BLaER1 (cell line): ENCODE data around the gene ARL14EPL.

Experiments
- H3K27ac ChIP-seq: shearing (Covaris generic); formaldehyde crosslinking; 2 replicates; pipeline ENCODE4 v1.8.1; 2022
- H3K27me3 ChIP-seq: shearing (Covaris generic); formaldehyde crosslinking; 2 replicates; pipeline ENCODE4 v1.8.1; 2022
- H3K36me3 ChIP-seq: shearing (Covaris generic); formaldehyde crosslinking; 2 replicates; pipeline ENCODE4 v1.8.1; 2022
- H3K4me1 ChIP-seq: shearing (Covaris generic); formaldehyde crosslinking; 2 replicates; pipeline ENCODE4 v1.8.1; 2022
- H3K4me2 ChIP-seq: shearing (Covaris generic); formaldehyde crosslinking; 2 replicates; pipeline ENCODE4 v1.8.1; 2022
- H3K4me3 ChIP-seq: shearing (Covaris generic); formaldehyde crosslinking; 2 replicates; pipeline ENCODE4 v1.8.1; 2022
- H3K9ac ChIP-seq: shearing (Covaris generic); formaldehyde crosslinking; 2 replicates; pipeline ENCODE4 v1.8.1; 2022
- H3K9me3 ChIP-seq: shearing (Covaris generic); formaldehyde crosslinking; 2 replicates; pipeline ENCODE4 v1.8.1; 2022
- H4K20me1 ChIP-seq: shearing (Covaris generic); formaldehyde crosslinking; 2 replicates; pipeline ENCODE4 v1.8.1; 2022
- Cebpa-rat ChIP-seq: shearing (Covaris generic); IDR thresholded peaks from 2 replicates; pipeline ENCODE4 v1.8.1; 2022

Gene ARL14EPL

GRCh38 chr5:116013207-116013785, 19.0 kb upstream of the ARL14EPL start:
- Histone ChIP-seq H3K4me3 (no peak overlapping the region), H3K9me3 (no peaks in the 10 kb centered on the region), H3K4me1 (no peaks in the 10 kb centered on the region), H3K27me3 (no peaks in the 10 kb centered on the region), H3K4me2 (no peak overlapping the region), H3K36me3 (no peaks in the 10 kb centered on the region), H4K20me1 (no peaks in the 10 kb centered on the region), H3K9ac (no peak overlapping the region), H3K27ac (no peak overlapping the region)
- no peak for TF ChIP-seq Cebpa-rat

GRCh38 chr5:116013936-116014335, 18.3 kb upstream of the ARL14EPL start:
- no peak overlapping the region for H3K4me3 ChIP-seq
- no peak overlapping the region for H3K27ac ChIP-seq
- no peaks in the 10 kb centered on the region for H3K4me1 ChIP-seq
- H3K27me3 ChIP-seq, result no peaks in the 10 kb centered on the region
- no peak overlapping the region for H3K4me2 ChIP-seq
- H3K9me3 ChIP-seq, result no peaks in the 10 kb centered on the region
- no peak for TF ChIP-seq Cebpa-rat
- H3K36me3 ChIP-seq, result no peaks in the 10 kb centered on the region
- H4K20me1 ChIP-seq, result no peaks in the 10 kb centered on the region
- H3K9ac ChIP-seq, result no peak overlapping the region

GRCh38 chr5:116023619-116024018, 8.7 kb upstream of the ARL14EPL start:
- H3K9ac ChIP-seq, result no peak overlapping the region
- no peaks in the 10 kb centered on the region for H4K20me1 ChIP-seq
- no peak overlapping the region for H3K27ac ChIP-seq
- H3K36me3 ChIP-seq, result no peaks in the 10 kb centered on the region
- H3K27me3 ChIP-seq, result no peaks in the 10 kb centered on the region
- H3K9me3 ChIP-seq, result no peaks in the 10 kb centered on the region
- no peak overlapping the region for H3K4me2 ChIP-seq
- no peaks in the 10 kb centered on the region for H3K4me1 ChIP-seq
- TF ChIP-seq Cebpa-rat, result no peak
- no peak overlapping the region for H3K4me3 ChIP-seq

GRCh38 chr5:116025866-116026265, 6.4 kb upstream of the ARL14EPL start:
- H3K36me3 ChIP-seq, result no peaks in the 10 kb centered on the region
- TF ChIP-seq Cebpa-rat, result no peak
- H3K4me1 ChIP-seq, result no peaks in the 10 kb centered on the region
- no peaks in the 10 kb centered on the region for H3K9me3 ChIP-seq
- no peaks in the 10 kb centered on the region for H4K20me1 ChIP-seq
- no peak overlapping the region for H3K4me2 ChIP-seq
- H3K9ac ChIP-seq, result no peak overlapping the region
- no peaks in the 10 kb centered on the region for H3K27me3 ChIP-seq
- H3K4me3 ChIP-seq, result no peak overlapping the region
- H3K27ac ChIP-seq, result no peak overlapping the region

- no peaks in the 10 kb centered on the region for H4K20me1 ChIP-seq
- no peak overlapping the region for H3K27ac ChIP-seq
- no peak for TF ChIP-seq Cebpa-rat
- no peak overlapping the region for H3K4me2 ChIP-seq
- H3K36me3 ChIP-seq, result no peaks in the 10 kb centered on the region
- H3K4me3 ChIP-seq, result no peak overlapping the region
- H3K9ac ChIP-seq, result no peak overlapping the region
- H3K4me1 ChIP-seq, result peaks cover 14% of the 10 kb centered on the region
- H3K27me3 ChIP-seq, result no peaks in the 10 kb centered on the region
- no peaks in the 10 kb centered on the region for H3K9me3 ChIP-seq
Measured at GRCh38 chr5:116032991-116033390, 719 bp downstream of the ARL14EPL start.

- Histone ChIP-seq H3K27me3 (no peaks in the 10 kb centered on the region), H3K27ac (no peak overlapping the region), H3K4me3 (no peak overlapping the region), H3K4me2 (no peak overlapping the region), H3K4me1 (peaks cover 29% of the 10 kb centered on the region), H3K36me3 (no peaks in the 10 kb centered on the region), H3K9ac (no peak overlapping the region), H4K20me1 (no peaks in the 10 kb centered on the region), H3K9me3 (no peaks in the 10 kb centered on the region)
- no peak for TF ChIP-seq Cebpa-rat
Measured at GRCh38 chr5:116035123-116035522, 2.9 kb downstream of the ARL14EPL start.

GRCh38 chr5:116037236-116037822, 5.1 kb downstream of the ARL14EPL start:
- no peak overlapping the region for H3K27ac ChIP-seq
- no peaks in the 10 kb centered on the region for H4K20me1 ChIP-seq
- H3K9me3 ChIP-seq, result no peaks in the 10 kb centered on the region
- peaks cover 29% of the 10 kb centered on the region for H3K4me1 ChIP-seq
- H3K4me2 ChIP-seq, result peak overlapping the region; percentile 53
- H3K9ac ChIP-seq, result no peak overlapping the region
- no peaks in the 10 kb centered on the region for H3K27me3 ChIP-seq
- H3K4me3 ChIP-seq, result no peak overlapping the region
- TF ChIP-seq Cebpa-rat, result no peak
- no peaks in the 10 kb centered on the region for H3K36me3 ChIP-seq

- Histone ChIP-seq H3K4me2 (peak overlapping the region; percentile 74), H3K4me3 (no peak overlapping the region; the same call in 1 of the 2 replicates), H3K27ac (peak overlapping the region; percentile 54; the same call in 1 of the 2 replicates), H3K9ac (no peak overlapping the region; the same call in 1 of the 2 replicates), H3K36me3 (no peaks in the 10 kb centered on the region), H3K4me1 (peaks cover 29% of the 10 kb centered on the region), H3K27me3 (no peaks in the 10 kb centered on the region), H3K9me3 (no peaks in the 10 kb centered on the region), H4K20me1 (no peaks in the 10 kb centered on the region)
- no peak for TF ChIP-seq Cebpa-rat
Measured at GRCh38 chr5:116038817-116039216, 6.5 kb downstream of the ARL14EPL start.

- peaks cover 20% of the 10 kb centered on the region for H3K4me1 ChIP-seq
- TF ChIP-seq Cebpa-rat, result no peak
- H3K9ac ChIP-seq, result no peak overlapping the region
- no peak overlapping the region for H3K4me3 ChIP-seq
- no peak overlapping the region for H3K4me2 ChIP-seq
- H4K20me1 ChIP-seq, result no peaks in the 10 kb centered on the region
- H3K9me3 ChIP-seq, result no peaks in the 10 kb centered on the region
- H3K27me3 ChIP-seq, result no peaks in the 10 kb centered on the region
- no peak overlapping the region for H3K27ac ChIP-seq
- H3K36me3 ChIP-seq, result no peaks in the 10 kb centered on the region
Measured at GRCh38 chr5:116042375-116042774, 10.1 kb downstream of the ARL14EPL start.

GRCh38 chr5:116044073-116044472, 11.8 kb downstream of the ARL14EPL start:
- no peaks in the 10 kb centered on the region for H4K20me1 ChIP-seq
- no peak overlapping the region for H3K27ac ChIP-seq
- peaks cover 5% of the 10 kb centered on the region for H3K4me1 ChIP-seq
- no peaks in the 10 kb centered on the region for H3K36me3 ChIP-seq
- H3K27me3 ChIP-seq, result no peaks in the 10 kb centered on the region
- H3K4me2 ChIP-seq, result no peak overlapping the region
- H3K9me3 ChIP-seq, result no peaks in the 10 kb centered on the region
- no peak overlapping the region for H3K4me3 ChIP-seq
- TF ChIP-seq Cebpa-rat, result no peak
- no peak overlapping the region for H3K9ac ChIP-seq
